GM21786 (cell line): ENCODE measurements around the gene DOC2A.
"Not testable (repeated sequence)": the region's sequence is repeated elsewhere in the genome, so short reads cannot be mapped to it uniquely, and the experiment has no call there.

Experiments
- ATAC-seq: cut with Tn5 transposase; IDR thresholded peaks from one replicate; pipeline ENCODE4 v1.9.1; 2021; ENCODE audit not compliant: unreplicated experiment

DOC2A gene

DNA sequence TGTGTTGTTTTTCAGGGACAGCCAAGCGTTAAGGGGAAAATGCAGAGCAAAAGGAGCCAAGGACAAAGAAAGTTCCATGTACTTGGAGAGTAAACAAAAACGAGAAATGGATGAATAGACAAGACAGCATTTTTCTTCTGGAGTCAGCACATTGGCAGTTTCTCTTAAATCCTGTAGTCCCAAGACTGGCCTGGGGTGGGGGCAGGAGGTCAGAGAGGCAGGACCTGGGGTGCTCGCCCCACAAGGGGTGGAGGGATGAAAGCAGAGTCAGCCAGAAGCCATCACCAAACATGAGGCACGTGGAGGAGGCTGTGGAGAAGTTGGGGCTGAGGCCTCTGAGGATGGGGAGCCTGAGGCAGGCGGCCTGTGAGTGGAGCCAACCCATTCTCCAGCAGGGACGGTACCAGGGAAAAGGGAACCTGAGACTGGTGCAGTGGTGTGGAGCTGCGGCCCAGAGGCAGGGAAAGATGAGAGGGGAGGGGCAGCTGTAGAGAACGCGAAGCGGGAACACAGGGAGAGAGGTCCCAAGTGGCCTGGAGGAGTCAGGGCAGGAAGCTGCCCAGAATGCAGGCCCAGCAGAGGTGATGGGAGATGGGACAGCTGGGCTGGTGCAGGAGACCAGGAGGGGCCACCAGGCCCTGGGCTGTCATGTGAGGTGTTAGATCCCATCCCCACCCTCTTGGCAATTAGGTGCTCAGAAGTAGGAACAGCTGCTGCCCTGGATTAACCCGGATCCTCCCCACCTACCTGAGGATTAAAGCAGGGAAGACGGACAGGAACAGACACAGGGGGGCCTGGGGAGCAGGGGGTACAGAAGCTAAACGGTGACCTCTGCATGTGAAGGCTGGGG is 17.0 kb upstream of the DOC2A start:
- ATAC-seq: no peak

DNA sequence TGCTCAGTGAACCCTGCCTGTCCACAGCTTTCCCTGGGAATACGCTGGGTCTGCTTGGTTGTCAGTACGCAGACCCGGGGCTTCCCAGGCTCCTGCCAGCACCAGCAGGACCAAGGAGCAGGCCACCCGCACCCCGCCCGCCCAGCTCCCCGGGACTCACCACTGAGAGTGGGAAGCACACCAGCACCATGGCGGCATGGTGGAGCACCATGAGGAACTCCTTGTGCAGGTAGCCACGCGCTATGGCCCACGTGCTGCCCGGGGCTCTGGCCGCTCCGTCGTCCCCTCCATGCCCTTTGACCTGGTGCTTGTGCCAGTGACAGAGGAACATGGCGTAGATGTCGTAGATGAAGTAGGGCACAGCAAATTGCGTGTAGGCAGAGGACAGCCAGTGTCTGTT is 15.6 kb upstream of the DOC2A start:
- ATAC-seq: no peak

- ATAC-seq: no peak
These were observed 14.7 kb upstream of the DOC2A start for GRCh38 chr16:30025574-30025973.

DNA sequence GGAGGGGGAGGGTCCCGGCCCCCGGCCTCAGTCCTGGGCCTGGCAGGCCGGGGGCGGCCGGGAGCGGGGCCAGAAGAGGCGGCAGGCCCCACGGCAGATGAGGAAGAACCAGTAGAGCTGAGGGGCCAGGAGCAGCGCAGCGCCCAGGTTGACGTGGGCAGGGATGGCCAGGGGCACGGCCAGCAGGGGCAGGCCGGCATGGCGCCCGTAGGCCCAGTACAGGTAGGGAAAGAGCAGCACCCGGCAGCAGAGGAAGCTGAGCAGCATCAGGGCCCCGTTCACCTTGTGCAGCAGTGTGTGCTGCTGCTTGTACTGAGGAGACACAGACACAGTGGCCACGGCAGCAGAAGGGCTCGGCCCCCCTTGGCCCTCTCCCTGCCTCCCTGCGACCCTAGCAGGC is 14.3 kb upstream of the DOC2A start:
- no peak for ATAC-seq

- no peak for ATAC-seq
These were observed 13.6 kb upstream of the DOC2A start for GRCh38 chr16:30024451-30024850.

- ATAC-seq: no peak
These were observed 12.8 kb upstream of the DOC2A start for GRCh38 chr16:30023586-30023985.

GRCh38 chr16:30022887-30023286 is 12.1 kb upstream of the DOC2A start, which contains the start of gene C16orf92:
C16orf92 (plus strand) TSS chr16:30023198; CDS start chr16:30023341, 143 bp downstream.
- ATAC-seq: no peak

DNA sequence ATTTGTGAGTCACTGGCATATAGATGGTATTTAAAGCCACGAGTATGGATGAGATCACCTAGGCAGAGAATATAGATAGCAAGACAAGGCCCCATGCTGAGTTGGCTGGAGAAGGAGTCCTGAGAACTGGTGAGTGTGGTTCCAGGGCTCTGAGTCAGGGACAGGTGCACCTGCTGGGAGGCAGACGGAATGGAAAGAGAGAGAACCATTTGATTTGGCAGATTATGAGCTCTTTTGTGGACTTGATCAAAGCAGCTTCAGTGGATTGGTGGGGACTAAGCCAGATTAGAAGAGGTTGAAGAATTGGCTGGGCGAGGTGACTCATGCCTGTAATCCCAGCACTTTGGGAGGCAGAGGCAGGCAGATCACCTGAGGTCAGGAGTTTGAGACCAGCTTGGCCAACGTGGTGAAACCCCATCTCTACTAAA is 7.9 kb upstream of the DOC2A start:
- no peak for ATAC-seq

DNA sequence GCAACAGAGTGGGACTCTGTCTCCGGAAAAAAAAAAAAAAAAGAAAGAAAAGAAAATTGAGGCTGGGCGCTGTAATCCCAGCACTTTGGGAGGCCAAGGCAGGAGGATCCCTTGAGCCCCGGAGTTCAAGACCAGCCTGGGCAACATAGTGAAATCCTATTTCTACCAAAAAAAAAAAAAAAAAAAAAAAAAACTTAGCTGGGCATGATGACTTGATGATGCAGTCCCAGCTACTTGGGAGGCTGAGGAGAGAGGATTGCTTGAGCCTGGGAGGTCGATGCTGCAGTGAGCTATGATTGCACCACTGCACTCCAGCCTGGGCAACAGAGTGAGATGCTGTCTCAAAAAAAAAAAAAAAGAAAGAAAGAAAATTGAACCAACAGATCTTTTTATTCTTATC is 7.1 kb upstream of the DOC2A start:
- not testable (repeated sequence) for ATAC-seq

DNA sequence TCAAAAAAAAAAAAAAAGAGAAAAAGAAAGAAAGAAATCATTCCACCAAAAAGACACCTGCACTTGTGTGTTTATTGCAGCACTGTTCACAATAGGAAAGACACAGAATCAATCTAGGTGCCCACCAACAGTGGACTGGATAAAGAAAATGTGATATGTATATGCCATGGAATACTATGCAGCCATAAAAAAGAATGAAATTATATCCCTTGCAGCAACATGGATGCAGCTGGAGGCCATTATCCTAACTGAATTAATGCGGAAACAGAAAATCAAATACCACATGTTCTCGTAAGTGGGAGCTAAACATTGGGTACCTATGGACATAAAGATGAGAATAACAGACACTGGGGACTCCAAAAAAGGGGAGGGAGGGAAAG is 6.4 kb upstream of the DOC2A start:
- ATAC-seq: no peak

- no peak for ATAC-seq
These were observed 5.9 kb upstream of the DOC2A start for GRCh38 chr16:30016555-30017276.

DNA sequence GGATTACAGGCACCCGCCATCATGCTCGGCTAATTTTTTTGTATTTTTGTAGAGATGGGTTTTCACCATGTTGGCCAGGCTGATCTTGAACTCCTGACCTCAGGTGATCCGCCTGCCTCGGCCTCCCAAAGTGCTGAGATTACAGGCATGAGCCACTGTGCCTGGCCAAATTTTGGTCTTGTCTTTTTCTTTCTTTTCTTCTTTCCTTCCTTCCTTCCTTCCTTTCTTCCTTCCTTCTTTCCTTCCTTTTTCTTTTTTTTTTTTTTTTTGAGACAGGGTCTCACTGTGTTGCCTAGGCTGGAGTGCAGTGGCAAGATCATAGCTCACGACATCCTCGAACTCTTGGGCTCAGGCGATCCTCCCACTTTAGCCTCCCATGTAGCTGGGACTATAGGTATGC is 4.6 kb upstream of the DOC2A start:
- ATAC-seq: not testable (repeated sequence)

DNA sequence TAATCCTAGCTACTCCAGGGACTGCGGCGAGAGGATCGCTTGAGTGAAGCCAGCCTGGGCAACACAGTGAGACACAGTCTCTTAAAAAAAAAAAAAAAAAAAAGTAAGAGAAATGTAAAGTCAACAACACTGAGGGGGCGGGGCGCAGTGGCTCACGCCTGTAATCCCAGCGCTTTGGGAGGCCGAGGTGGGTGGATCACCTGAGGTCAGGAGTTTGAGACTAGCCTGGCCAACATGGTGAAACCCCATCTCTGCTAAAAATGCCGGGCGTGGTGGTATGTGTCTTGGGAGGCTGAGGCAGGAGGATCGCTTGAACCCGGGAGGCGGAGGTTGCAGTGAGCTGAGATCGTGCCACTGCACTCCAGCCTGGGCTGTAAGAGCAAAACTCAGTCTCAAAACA is 1.8 kb upstream of the DOC2A start:
- ATAC-seq: not testable (repeated sequence)

- ATAC-seq: no peak
These were observed 1.1 kb upstream of the DOC2A start for GRCh38 chr16:30011714-30012504.

GRCh38 chr16:30009990-30010843 is 610 bp downstream of the DOC2A start:
- no peak for ATAC-seq

- ATAC-seq: no peak
These were observed 1.6 kb downstream of the DOC2A start for GRCh38 chr16:30009085-30009862.

DNA sequence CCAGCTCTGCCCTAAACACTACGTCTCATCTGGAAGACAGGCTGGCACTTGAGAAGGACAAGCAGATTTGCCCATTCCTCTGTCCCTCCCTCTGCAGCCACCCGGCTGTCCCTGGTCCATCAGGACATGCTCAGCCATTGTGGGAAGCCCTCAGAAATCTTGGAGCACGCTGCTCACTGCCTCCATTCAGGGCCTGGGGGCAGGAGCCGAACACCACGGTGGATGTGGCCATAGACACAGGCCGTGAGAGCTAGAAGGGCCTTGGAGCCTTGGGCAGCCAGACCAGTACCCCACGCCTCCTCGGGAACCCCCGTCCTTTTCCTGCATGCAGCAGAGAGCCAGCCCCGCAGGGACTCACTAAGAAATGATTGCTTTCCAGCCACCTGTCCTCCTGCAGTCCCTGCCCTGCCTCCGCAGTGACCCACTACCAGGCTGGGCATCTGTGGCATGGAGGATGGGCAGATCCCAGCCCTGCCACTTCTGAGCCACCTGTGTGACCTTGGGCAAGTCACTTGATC is 3.4 kb downstream of the DOC2A start:
- no peak for ATAC-seq

DNA sequence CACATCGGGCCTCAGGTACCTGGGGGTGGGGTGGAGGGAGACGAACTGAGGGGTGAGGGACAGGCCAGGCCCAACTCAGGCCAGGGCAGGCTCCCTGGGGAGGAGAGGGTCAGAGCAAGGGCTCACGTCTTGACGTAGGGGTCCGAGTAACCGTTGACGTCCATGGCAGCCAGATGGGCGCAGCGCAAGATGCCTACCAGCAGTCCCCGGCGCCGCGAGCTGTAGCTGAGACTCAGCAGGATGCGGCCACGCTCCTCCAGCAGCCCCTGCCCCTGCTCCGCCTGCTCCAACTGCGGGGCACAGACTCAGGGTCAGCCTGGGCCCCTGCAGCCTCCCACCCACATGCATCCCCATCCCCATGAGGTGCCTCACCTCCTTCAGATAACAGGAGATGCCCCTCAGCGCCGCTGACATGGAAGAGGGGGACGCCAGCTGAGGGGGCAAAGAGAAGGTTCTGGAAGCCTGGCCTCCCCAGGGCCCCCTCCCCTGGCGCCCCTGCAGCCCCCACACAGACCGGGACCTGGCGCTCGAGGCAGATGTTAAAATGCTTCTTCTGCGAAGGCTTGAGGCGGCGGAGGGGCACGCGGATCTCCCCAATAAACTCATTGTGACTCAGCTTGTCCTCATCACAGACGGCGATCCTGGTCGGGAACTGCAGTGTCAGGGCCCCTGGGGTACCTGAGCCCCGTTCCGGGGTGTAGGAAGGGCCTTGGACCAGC is 4.0 kb downstream of the DOC2A start:
- ATAC-seq: no peak

- ATAC-seq: no peak
These were observed 4.7 kb downstream of the DOC2A start for GRCh38 chr16:30006095-30006473.
